Thoracic aorta (tissue), 2 donors: ENCODE results near the gene TERB1. TPM values are rescaled to one million over a fixed set of nuclear protein-coding genes. Genes with fewer than 3 reads are reported as not detected.

Experiments
- ATAC-seq: fragments of 150-250 bp; one replicate; pipeline ENCODE4 v1.8.0; 2017; ENCODE audit warnings: low read depth; ENCODE audit not compliant: insufficient number of reproducible peaks, low FRiP score
- DNase-seq: peaks from one replicate; pipeline ENCODE4 v3.0.0-alpha.2; 2020; ENCODE audit warnings: low spot score
- H3K27ac ChIP-seq, 2 donors: fragments of 200-600 bp; sonication (generic); 1 replicate in 1 of 2; 2 replicates in 1 of 2; pipeline ENCODE4 v1.5.1; 2016; ENCODE audit warnings: mild to moderate bottlenecking in 2 of 2, moderate library complexity in 2 of 2
- H3K27me3 ChIP-seq: fragments of 200-600 bp; sonication (generic); replicated peaks from 2 replicates; pipeline ENCODE4 v1.6.0; 2016; ENCODE audit warnings: mild to moderate bottlenecking; ENCODE audit not compliant: insufficient read depth
- H3K36me3 ChIP-seq: fragments of 200-600 bp; sonication (generic); one replicate; pipeline ENCODE4 v1.5.1; 2016
- H3K4me1 ChIP-seq, 2 donors: fragments of 200-600 bp; sonication (generic); 1 replicate in 1 of 2; 2 replicates in 1 of 2; pipeline versions ENCODE4 v1.5.1 to v1.6.0; 2016; ENCODE audit warnings: low read depth in 2 of 2, mild to moderate bottlenecking in 1 of 2; ENCODE audit not compliant: control insufficient read depth in 1 of 2
- H3K4me3 ChIP-seq: fragments of 200-600 bp; sonication (generic); 2 replicates; pipeline ENCODE4 v1.5.1; 2016; ENCODE audit warnings: mild to moderate bottlenecking
- H3K9me3 ChIP-seq: fragments of 200-600 bp; sonication (generic); 2 replicates; pipeline ENCODE4 v1.5.1; 2016
- total RNA-seq, 2 donors: library from RNA; depleted of rRNA; stranded (reverse); fragments of >200 nt; gene quantifications; one replicate each; pipeline versions ENCODE4 v1.1.0 to v1.2.3, GENCODE V29; 2016
- TF ChIP-seq, protein P1 (sequence below): fragments of 200-600 bp; sonication (generic); IDR thresholded peaks from one replicate; pipeline ENCODE4 v1.5.1; 2019; ENCODE audit warnings: antibody characterized with exemption

Gene TERB1
- total RNA-seq, 2 donors from 2014 or later: not detected

DNA sequence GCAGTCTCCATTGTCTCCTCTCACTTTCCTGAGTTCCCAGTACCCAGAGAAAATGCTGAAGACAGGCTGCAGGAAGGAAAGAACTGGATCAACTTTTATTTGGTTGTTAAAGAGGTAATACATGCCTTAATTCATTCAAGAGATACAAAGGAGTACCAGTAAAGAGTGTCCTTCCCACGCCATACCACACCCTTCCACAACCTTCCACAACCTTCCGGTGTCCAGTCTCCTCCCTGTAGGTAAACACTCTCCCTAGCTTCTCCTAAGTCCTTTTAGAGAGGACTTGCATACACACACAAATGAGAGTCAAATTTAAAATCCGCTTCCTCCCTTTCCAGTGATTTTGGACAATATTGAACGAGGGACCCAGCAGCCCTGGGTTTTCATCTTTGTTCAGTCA, 40.0 kb upstream of the TERB1 start:
- no peaks in the 10 kb centered on the region for H3K36me3 ChIP-seq
- TF ChIP-seq, protein P1, sequence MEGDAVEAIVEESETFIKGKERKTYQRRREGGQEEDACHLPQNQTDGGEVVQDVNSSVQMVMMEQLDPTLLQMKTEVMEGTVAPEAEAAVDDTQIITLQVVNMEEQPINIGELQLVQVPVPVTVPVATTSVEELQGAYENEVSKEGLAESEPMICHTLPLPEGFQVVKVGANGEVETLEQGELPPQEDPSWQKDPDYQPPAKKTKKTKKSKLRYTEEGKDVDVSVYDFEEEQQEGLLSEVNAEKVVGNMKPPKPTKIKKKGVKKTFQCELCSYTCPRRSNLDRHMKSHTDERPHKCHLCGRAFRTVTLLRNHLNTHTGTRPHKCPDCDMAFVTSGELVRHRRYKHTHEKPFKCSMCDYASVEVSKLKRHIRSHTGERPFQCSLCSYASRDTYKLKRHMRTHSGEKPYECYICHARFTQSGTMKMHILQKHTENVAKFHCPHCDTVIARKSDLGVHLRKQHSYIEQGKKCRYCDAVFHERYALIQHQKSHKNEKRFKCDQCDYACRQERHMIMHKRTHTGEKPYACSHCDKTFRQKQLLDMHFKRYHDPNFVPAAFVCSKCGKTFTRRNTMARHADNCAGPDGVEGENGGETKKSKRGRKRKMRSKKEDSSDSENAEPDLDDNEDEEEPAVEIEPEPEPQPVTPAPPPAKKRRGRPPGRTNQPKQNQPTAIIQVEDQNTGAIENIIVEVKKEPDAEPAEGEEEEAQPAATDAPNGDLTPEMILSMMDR: no peak
- peaks cover 12 to 22% of the 10 kb centered on the region in 2 donors for H3K4me1 ChIP-seq
- H3K9me3 ChIP-seq: no peaks in the 10 kb centered on the region
- no peak overlapping the region for H3K27ac ChIP-seq
- peaks cover 4% of the 10 kb centered on the region for H3K27me3 ChIP-seq
- ATAC-seq: no peak
- DNase-seq: no peak
- no peak overlapping the region for H3K4me3 ChIP-seq

GRCh38 chr16:66840883-66841282, 39.5 kb upstream of the TERB1 start:
- DNase-seq (no peak), ATAC-seq (no peak)
- peaks cover 4% of the 10 kb centered on the region for H3K27me3 ChIP-seq
- TF ChIP-seq, protein P1: no peak
- peaks cover 12 to 20% of the 10 kb centered on the region in 2 donors for H3K4me1 ChIP-seq
- H3K36me3 ChIP-seq: no peaks in the 10 kb centered on the region
- H3K27ac ChIP-seq: no peak overlapping the region
- no peak overlapping the region for H3K4me3 ChIP-seq
- H3K9me3 ChIP-seq: no peaks in the 10 kb centered on the region

DNA sequence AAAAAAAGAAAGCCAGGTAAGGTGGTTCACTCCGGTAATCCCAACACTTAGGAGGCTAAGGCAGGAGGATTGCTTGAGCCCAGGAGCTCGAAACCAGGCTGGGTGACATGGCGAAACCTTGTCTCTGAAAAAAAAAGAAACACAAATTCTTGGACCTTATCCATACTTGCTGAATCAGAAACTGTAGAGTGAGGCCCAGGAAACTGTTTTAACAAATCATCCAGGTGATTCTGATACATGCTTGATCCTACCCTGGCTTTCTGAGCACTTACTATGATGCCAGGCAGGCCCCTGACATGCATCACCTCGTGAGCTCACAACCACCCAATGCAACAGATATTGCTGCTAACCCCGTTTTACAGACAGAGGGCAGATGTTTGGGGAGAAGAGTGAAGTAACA, 33.4 kb upstream of the TERB1 start:
- ATAC-seq: no peak
- DNase-seq: no peak
- Histone ChIP-seq H3K4me1 (peaks cover 3% of the 10 kb centered on the region in 2 donors), H3K36me3 (no peaks in the 10 kb centered on the region), H3K4me3 (no peak overlapping the region), H3K27ac (no peak overlapping the region), H3K9me3 (no peaks in the 10 kb centered on the region), H3K27me3 (no peaks in the 10 kb centered on the region)
- TF ChIP-seq, protein P1: no peak

DNA sequence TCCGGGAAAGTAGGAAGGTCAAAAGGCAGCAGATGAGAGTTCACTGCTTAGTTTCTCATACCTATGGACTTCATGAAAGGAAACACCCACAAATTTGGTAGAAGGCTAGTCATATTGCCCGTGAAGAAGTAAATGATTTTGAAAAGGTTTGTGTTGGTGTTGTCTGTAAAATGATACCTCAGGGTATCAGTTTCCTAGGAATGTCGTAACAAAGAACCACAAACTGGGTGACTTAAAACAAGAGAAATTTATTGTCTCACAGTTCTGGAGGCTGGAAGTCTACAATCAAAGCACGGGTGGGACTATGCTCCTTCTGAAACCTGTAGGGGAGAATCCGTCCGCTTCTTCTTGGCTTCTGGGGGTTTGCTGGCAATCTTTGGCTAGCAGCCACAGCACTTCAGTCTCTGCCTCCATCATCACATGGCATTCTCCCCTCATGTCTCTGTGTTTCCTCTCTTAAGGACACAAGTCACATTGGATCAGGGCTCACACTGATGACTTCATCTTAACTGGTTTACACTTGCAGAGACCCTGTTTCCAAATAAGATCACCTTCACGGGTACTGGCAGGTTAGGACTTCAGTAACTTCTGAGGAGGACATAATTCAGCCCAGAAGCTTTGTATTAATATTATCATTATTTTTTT, 31.4 kb upstream of the TERB1 start:
- H3K36me3 ChIP-seq: no peaks in the 10 kb centered on the region
- H3K27ac ChIP-seq: no peak overlapping the region
- TF ChIP-seq, protein P1: no peak

GRCh38 chr16:66832190-66832589, 30.8 kb upstream of the TERB1 start:
- Histone ChIP-seq H3K27ac (no peak overlapping the region), H3K27me3 (no peaks in the 10 kb centered on the region), H3K36me3 (no peaks in the 10 kb centered on the region), H3K4me3 (no peak overlapping the region), H3K4me1 (peaks cover 10 to 20% of the 10 kb centered on the region in 2 donors), H3K9me3 (no peaks in the 10 kb centered on the region)
- TF ChIP-seq, protein P1: no peak
- no peak for DNase-seq
- no peak for ATAC-seq

More for the DNA sequence above, 31.4 kb upstream of the TERB1 start:
- no peak for ATAC-seq
- no peak for DNase-seq
- H3K27me3 ChIP-seq: no peaks in the 10 kb centered on the region
- H3K9me3 ChIP-seq: no peaks in the 10 kb centered on the region
- no peak overlapping the region for H3K4me3 ChIP-seq
- H3K4me1 ChIP-seq: peaks cover 10 to 20% of the 10 kb centered on the region in 2 donors
